HG02840 (cell line): Measurements from ENCODE around the gene RNU6-9.

Experiments used
- ATAC-seq: cut with Tn5 transposase; IDR thresholded peaks from one replicate; pipeline ENCODE4 v1.9.1; 2021; ENCODE audit warnings: mild to moderate bottlenecking, moderate library complexity, moderate number of reproducible peaks; ENCODE audit not compliant: unreplicated experiment, low FRiP score

Gene RNU6-9

GRCh38 chr19:861141-861755, 32.0 kb upstream of the RNU6-9 start:
- no peak for ATAC-seq

DNA sequence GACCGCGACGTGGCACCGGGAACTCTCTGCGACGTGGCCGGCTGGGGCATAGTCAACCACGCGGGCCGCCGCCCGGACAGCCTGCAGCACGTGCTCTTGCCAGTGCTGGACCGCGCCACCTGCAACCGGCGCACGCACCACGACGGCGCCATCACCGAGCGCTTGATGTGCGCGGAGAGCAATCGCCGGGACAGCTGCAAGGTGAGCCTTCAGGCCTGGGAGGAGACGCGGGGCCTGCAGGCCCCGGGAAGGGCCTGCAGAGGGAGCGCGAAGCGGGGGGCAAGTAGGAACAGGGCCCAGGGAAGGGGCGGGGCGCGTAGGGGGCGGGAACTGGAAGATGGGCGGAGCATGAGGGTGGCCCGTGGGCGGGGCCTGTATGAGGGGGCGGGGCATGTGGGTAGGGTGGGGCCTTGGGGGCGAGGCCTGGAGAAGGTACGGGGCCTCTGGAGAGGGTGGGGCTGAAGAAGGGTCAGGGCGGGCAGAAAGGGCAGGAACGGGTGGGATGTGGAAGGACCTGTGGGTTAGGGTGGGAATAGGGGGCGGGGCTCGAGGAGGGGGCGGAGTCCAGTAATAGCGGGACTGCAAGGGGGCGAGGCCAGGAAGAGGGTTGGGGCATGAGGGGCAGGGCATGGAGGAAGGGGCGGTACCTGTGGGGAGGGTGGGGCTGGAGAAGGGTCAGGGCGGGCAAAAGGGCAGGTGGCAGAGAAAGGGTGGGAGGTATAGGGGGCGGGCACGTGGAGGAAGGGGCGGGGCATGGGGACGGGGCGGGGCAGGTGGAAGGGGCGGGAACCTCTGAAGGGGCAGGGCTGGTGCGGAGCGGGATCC, 31.3 kb upstream of the RNU6-9 start:
- no peak for ATAC-seq

DNA sequence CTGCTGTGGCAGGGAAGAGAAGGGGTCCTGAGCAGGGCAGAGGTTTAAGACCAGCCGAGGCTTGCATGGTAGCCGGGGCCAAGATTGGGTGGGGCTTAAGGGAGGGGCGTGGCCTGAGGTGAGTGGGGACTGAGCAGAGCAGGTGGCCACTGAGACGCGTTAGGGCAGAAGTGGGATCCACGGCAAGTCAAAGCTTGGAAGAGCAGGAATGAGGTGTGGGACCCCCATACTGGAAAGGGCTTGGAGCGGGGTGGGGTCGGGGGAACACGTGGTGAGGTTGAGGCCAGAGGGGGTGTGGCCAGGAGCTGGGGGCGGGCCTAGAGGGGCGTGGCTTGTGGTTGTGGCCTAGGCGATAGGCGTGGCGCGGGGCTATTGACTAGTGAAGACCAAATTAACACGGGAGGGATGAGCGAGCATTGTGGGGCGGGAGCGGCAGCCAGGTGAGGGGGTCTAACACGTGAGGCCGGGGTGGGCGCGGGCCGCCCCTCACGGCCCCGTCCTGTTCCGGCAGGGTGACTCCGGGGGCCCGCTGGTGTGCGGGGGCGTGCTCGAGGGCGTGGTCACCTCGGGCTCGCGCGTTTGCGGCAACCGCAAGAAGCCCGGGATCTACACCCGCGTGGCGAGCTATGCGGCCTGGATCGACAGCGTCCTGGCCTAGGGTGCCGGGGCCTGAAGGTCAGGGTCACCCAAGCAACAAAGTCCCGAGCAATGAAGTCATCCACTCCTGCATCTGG, 30.5 kb upstream of the RNU6-9 start:
- ATAC-seq, result no peak

DNA sequence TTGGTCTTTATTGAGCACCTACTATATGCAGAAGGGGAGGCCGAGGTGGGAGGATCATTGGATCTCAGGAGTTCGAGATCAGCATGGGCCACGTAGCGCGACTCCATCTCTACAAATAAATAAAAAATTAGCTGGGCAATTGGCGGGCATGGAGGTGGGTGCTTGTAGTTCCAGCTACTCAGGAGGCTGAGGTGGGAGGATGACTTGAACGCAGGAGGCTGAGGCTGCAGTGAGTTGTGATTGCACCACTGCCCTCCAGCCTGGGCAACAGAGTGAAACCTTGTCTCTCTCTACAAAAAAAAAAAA, 30.0 kb upstream of the RNU6-9 start:
- no peak for ATAC-seq

DNA sequence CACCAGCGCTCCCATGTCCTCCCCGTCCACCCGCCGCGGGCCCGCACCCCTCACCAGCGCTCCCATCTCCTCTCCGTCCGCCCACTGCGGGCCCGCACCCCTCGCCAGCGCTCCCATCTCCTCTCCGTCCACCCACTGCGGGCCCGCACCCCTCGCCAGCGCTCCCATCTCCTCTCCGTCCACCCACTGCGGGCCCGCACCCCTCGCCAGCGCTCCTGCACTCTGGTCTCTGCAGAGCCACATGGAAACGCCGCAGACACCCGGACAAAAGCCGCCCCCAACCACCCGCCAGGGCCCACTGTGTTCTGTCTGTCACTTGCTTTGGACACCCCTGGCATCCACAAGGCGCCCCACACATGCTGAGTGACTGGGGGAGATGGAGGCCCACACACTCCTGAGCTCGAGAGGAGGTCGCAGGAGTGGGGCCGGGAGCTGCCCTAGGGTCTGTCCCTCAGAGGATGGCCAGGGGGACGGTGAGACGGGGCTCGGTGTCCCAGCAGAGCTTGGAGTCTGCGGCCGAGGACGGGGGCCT, 26.4 kb upstream of the RNU6-9 start:
- no peak for ATAC-seq

- no peak for ATAC-seq
Observed at GRCh38 chr19:867301-867793, 25.9 kb upstream of the RNU6-9 start.

DNA sequence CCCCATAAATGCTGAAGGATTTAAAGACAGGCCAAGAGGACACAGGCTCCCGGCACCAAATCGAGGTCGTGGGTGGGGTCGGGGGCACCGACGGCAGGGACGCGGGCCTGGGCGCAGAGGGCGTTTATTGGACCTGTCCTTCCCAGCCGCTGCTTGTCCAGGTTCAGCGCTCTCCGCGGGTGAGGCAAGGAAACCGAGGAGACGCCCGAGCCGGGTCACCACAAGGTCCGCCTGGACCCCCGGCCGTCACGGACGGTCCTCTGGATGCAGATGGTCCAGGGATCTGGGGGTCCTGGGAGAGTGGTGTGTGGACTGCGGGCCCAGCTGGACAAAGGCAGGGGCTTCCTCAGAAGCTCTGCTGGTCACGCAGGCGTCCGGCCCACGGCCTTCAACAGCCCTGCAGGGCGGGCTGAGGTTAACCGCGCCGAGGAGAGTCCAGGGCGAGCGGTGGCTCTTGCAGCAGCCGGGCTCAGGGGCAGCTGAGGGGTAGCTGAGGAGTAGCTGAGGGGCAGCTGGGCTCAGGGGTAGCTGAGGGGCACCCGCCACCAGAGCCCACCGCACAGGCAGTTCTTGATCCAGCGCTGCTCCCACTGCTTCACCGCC, 25.3 kb upstream of the RNU6-9 start:
- no peak for ATAC-seq

DNA sequence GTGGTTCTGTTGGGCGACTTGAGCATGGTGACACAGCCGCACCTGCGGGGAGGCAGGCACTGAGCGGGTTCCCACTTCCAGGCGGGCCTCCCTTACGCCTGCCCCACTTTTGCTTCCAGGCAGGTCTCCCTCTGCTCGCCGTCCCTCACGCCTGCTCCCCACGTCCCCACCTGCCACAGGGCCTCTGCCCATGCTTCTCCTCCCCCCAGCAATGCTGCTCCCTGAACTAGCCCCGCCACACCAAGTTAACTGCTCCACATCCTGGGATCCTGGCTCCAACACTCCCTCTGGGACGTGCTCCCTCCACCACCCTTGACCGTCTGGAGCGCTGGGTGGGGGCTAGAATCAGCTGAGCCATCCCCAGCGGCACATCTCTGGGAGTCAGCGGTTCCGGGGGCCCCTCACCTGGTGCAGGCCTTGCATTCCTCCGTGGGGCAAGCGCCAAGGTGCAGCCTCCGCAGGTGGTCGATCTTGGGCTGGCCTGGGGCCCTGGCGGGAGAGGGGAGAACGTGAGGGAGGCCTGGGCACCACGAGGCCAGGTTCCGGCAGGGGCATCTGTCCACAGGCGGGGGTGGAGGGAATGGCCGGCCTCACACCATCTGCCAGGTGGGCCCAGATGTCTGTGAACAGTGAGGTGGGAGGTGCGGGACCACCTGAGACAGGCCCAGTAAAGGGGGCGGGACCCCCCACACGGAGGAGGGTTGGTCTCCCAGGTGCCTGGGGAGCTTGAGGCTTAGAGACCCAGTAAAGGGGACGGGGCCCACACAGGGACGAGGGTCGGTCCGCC, 24.6 kb upstream of the RNU6-9 start:
- ATAC-seq, result no peak

DNA sequence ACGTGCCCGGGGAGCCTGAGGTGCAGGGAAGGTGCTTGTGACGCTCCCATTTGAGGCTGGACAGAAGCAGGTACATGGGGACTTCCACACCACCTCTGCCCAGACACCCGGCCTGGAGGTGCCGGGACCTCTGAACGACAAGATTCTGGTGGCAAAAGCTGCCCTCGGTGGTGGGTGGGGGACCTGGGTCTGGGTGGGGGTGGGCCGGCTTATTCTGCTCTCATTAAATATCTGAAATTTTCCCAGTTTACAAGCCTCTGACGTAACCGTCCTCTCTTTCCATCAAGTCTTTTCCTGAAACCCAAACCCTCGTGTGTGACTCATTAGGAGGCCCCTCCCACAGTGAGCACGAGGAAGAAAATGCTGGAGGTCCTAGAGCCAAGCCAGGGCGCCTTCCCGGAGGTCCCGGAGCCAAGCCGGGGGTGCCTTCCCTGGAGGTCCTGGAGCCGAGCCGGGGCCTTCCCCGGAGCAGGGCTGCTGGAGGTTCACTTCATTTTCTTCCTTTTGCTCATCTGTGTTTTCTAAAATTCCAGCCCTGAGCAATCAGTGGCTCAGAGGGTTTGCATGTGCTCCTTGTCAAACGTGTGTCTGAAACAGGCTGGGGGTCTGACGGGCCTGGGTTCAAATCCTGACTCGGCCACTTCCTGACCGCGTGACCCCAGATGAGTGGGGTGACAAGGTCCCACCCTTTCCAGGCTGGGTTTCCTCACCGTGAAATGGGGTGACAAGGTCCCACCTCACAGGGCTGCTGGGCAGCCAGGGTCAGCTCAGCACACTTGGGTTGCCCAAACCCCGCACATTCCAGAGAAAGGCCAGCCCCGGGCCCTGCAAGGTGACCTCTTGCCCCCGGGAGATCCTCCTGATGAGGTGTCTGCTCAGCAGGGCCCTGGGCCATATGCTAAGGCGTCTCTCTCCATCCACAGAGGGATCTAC, 23.8 kb upstream of the RNU6-9 start:
- no peak for ATAC-seq

DNA sequence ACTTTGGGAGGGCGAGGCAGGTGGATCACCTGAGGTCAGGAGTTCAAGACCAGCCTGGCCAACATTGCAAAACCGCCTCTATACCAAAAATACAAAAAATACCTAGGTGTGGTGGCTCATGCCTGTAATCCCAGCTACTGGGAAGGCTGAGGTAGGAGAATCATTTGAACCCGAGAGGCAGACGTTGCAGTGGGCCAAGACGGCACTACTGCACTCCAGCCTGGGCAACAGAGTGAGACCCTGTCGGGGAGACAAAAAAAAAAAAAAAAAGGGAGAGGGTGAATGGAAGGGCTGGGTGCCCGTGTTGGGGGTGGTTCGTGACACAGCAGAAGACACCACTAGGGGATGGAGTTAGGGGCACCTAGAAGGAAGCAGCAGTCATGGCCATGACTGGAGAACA, 23.0 kb upstream of the RNU6-9 start:
- ATAC-seq, result no peak

DNA sequence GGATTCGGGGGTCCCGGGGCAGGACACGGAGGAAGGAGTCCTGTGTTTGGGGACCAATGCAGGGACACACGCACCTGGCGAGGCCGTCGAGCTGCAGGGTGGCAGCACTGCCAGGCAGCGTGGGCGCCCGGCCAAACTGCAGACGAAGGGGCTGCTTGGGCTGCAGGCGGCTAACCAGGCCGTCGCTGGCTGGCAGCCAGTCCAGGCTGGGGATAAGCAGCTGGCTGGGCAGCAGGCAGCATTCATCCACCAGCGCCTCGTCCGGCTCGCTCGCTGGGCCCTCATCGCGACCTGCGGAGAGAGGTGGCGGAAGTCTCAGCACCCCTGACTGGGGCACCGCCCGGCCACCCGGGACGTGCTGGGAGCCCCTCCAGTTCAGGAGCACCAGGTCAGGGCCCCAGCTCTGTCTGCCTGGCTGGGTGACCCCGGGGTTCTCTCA, 22.3 kb upstream of the RNU6-9 start:
- no peak for ATAC-seq

GRCh38 chr19:871446-872265, 21.6 kb upstream of the RNU6-9 start:
- no peak for ATAC-seq

DNA sequence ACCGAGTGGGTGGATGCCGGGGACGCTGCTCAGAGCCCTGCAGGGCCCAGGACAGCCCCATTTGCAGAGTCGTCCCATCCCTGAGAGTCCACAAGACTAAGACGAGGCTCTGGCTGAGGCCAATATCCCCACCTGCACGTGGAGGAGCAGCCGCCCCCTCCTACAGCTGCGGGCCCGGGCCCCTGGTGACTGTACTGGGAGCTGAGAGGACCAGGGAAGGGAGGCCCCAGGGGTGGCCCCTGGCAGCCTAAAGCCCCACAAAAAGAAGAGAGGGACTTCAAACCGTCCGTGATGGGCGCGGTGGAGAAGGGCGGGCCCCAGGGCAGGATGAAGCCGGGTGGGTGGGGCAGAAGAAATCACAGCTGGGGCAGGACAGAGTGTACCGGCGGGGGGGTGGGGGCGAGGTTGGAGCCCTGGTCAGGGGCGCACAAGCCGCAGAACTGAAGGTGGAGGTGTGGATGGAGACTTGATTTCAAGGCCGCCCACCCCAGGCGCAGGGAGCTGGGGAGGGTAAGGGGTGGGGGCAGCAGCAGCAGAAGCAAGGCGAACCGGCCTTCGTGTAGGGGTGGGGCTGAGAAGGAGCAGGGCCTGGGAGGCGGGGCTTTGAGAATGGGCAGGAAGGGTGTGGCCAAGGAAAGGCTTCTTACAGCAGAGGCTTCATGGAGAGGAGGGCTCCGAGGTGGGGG, 20.9 kb upstream of the RNU6-9 start:
- peak; percentile 54 for ATAC-seq

- ATAC-seq, result no peak
Observed at GRCh38 chr19:873084-873483, 20.2 kb upstream of the RNU6-9 start.

DNA sequence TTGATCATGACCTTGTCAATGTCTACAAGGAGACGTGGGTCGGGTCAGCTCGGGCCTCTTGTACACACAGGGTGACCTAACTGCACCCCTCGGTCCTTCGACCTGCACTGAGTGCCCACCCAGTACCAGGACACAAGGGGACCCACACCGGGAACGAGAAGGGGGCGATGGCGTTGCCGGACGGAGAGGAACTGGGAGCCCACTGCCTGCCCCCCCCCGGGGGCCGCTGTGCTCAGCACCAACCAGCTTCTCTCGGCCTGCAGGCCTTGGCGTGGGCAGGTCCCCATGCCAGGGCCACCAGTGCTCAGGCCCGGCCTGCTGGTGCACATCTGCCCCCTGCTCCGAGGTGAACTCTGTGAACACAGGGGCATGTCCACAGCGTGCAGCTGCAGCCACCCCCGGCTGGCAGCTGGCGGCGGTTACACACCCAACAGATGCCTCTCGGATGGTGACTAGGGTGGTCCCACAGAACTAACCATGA, 19.7 kb upstream of the RNU6-9 start:
- ATAC-seq, result no peak

- no peak for ATAC-seq
Observed at GRCh38 chr19:875265-875879, 17.9 kb upstream of the RNU6-9 start.

DNA sequence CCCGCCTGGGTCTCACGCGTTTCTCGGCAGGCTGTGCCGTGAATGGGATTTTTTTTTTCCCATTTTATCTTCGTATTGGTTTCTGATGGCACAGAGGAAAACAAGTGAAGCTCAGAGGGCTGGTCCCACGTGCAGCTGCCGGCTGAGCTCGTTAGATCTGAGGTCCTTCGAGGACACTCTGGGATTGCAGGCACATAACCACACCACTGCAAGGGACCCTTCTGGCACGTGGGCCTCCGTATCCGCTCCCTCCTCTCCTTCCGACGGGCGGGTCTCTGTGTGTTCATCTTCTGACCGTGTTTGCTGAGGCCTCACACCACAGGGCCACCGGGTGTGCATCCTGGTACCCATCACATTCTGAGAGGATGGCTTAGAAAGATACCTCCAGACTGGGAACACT, 17.2 kb upstream of the RNU6-9 start:
- no peak for ATAC-seq
